DND-41 (cell line): ENCODE measurements around the gene SLC4A9.

Source experiments
- ATAC-seq: fragments of 200-7000 bp; cut with Tn5 transposase; 3 replicates; pipeline ENCODE4 v1.9.1; 2021; ENCODE audit warnings: low read depth; ENCODE audit not compliant: insufficient read depth
- DNase-seq: peaks from one replicate; pipeline ENCODE4 v3.0.0-alpha.2; 2020
- H2AFZ ChIP-seq: 2 replicates; pipeline ENCODE4 v1.6.0; 2012; ENCODE audit warnings: low read depth, low read length
- H3K27ac ChIP-seq: 2 replicates; pipeline ENCODE4 v1.5.1; 2012; ENCODE audit warnings: low read length, inconsistent platforms
- H3K27me3 ChIP-seq: fragments of 200-600 bp; sonication (generic); 2 replicates; pipeline ENCODE4 v1.6.0; 2012; ENCODE audit warnings: low read length, mild to moderate bottlenecking, inconsistent platforms; ENCODE audit not compliant: insufficient read depth, poor library complexity
- H3K36me3 ChIP-seq: 2 replicates; pipeline ENCODE4 v1.5.1; 2012; ENCODE audit warnings: low read length, inconsistent platforms; ENCODE audit not compliant: insufficient read depth
- H3K4me1 ChIP-seq: 2 replicates; pipeline ENCODE4 v1.5.1; 2012; ENCODE audit warnings: mild to moderate bottlenecking, low read length; ENCODE audit not compliant: insufficient read depth
- H3K4me2 ChIP-seq: 2 replicates; pipeline ENCODE4 v1.6.0; 2012; ENCODE audit warnings: mild to moderate bottlenecking, moderate library complexity, low read length, inconsistent platforms; ENCODE audit not compliant: insufficient read depth
- H3K4me3 ChIP-seq, 2 experiments: fragments of 200-600 bp in 1 of 2; shearing (Covaris generic) in 1 of 2; 2 replicates each; pipeline ENCODE4 v1.5.1; 2012 to 2016; ENCODE audit warnings: inconsistent platforms in 2 of 2, low read length in 2 of 2, mild to moderate bottlenecking in 2 of 2, low read depth in 1 of 2, moderate library complexity in 1 of 2
- H3K79me2 ChIP-seq: 2 replicates; pipeline ENCODE4 v1.6.0; 2012; ENCODE audit warnings: low read length, inconsistent platforms; ENCODE audit not compliant: insufficient read depth
- H3K9ac ChIP-seq: 2 replicates; pipeline ENCODE4 v1.6.0; 2012; ENCODE audit warnings: low read depth, mild to moderate bottlenecking, inconsistent platforms, low read length, moderate library complexity
- H3K9me3 ChIP-seq: 2 replicates; pipeline ENCODE4 v1.5.1; 2012; ENCODE audit warnings: low read length, moderate library complexity, mild to moderate bottlenecking, inconsistent platforms; ENCODE audit not compliant: insufficient read depth, severe bottlenecking
- H4K20me1 ChIP-seq: 2 replicates; pipeline ENCODE4 v1.6.0; 2012; ENCODE audit warnings: low read length; ENCODE audit not compliant: insufficient read depth
- EZH2 ChIP-seq: IDR thresholded peaks from 3 replicates; pipeline ENCODE4 v1.6.1; 2012; ENCODE audit warnings: borderline replicate concordance, low read depth, mild to moderate bottlenecking, moderate library complexity, low read length, inconsistent platforms; ENCODE audit not compliant: severe bottlenecking
- TF ChIP-seq, protein P1 (sequence below): IDR thresholded peaks from 2 replicates; pipeline ENCODE4 v1.5.1; 2012; ENCODE audit warnings: borderline replicate concordance, low read length, moderate library complexity, mild to moderate bottlenecking; ENCODE audit not compliant: poor library complexity, severe bottlenecking; ENCODE audit errors: extremely low read depth

Gene SLC4A9

DNA sequence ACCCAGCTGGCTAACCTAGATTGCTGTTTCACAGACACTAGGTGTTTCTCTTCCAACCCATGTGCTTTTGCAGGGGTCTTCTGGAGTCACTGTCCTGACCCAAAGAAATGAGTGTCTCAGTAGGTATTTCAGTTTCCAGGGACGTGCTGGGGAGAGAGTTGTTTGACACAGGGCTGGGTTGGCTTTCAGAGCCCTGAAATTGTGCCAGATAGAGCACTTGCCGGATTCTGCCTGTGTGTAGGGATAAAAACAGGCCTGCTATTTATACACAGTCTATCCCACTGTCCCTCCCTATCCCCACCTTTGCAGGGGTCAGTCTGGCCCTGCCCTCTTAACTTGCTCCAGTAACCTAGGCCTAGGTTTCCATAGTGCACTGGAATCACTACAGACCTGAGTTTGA is 12.6 kb upstream of the SLC4A9 start:
- Histone ChIP-seq H3K27ac (no peak overlapping the region), H3K79me2 (no peaks in the 10 kb centered on the region), H3K4me3 (no peak overlapping the region), H3K9ac (no peak overlapping the region), H3K4me2 (no peak overlapping the region; the same call in 1 of the 2 replicates), H3K4me1 (peaks cover 35% of the 10 kb centered on the region), H3K27me3 (peaks cover 33% of the 10 kb centered on the region), H3K36me3 (no peaks in the 10 kb centered on the region), H3K9me3 (no peaks in the 10 kb centered on the region), H4K20me1 (0 out of 2 replicates have a peak, but pooled peaks cover 3% of the 10 kb centered on the region), H2AFZ (no peak overlapping the region)
- TF ChIP-seq, protein P1, sequence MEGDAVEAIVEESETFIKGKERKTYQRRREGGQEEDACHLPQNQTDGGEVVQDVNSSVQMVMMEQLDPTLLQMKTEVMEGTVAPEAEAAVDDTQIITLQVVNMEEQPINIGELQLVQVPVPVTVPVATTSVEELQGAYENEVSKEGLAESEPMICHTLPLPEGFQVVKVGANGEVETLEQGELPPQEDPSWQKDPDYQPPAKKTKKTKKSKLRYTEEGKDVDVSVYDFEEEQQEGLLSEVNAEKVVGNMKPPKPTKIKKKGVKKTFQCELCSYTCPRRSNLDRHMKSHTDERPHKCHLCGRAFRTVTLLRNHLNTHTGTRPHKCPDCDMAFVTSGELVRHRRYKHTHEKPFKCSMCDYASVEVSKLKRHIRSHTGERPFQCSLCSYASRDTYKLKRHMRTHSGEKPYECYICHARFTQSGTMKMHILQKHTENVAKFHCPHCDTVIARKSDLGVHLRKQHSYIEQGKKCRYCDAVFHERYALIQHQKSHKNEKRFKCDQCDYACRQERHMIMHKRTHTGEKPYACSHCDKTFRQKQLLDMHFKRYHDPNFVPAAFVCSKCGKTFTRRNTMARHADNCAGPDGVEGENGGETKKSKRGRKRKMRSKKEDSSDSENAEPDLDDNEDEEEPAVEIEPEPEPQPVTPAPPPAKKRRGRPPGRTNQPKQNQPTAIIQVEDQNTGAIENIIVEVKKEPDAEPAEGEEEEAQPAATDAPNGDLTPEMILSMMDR: no peak
- TF ChIP-seq EZH2: no peak
- ATAC-seq: no peak
- no peak for DNase-seq

DNA sequence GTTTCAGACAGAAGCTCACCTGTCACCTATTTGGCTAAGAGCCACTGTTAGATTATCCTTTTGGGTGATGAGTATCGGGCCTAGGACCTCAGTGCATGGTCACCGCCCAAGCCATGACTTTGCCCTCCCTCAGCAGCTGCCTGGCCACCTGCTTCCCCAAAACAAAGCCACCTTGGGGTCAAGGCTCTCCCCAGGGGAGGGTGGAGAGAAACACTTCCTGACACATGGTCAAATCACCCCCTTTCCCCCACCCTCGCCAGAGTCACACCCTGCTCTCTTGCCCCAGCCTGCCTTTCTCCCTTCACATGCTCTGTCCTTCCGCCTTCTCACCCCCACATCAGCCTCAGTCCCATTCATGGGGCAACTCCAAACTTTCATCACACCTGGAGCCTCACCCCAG is 11.9 kb upstream of the SLC4A9 start:
- DNase-seq (no peak), ATAC-seq (no peak)
- Histone ChIP-seq H3K4me2 (no peak overlapping the region), H2AFZ (no peak overlapping the region), H3K4me1 (peaks cover 27% of the 10 kb centered on the region), H3K4me3 (no peak overlapping the region), H3K36me3 (no peaks in the 10 kb centered on the region), H4K20me1 (0 out of 2 replicates have a peak, but pooled peaks cover 3% of the 10 kb centered on the region), H3K27me3 (peaks cover 33% of the 10 kb centered on the region), H3K27ac (no peak overlapping the region), H3K9ac (no peak overlapping the region), H3K79me2 (no peaks in the 10 kb centered on the region), H3K9me3 (no peaks in the 10 kb centered on the region)
- no peak for TF ChIP-seq EZH2
- TF ChIP-seq, protein P1: no peak

DNA sequence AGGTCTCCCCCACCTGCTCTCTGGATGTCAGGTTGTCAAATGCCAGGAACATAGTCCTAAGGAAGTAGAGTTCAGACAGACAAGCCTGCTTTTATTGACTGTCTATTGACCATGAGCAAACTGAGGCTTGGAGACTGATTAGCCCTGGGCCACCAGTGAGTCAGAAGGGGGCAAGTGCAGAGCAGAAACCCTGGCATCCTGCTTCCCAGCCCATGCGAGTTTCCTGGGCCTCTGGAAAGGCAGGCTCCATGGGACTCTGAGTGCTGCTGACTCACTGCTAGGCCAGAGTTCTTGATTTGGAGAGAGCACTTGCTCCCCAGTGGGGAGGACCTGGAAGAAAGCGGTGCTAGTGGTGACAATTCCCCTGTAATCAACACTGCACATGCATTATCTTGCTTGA is 10.8 kb upstream of the SLC4A9 start:
- no peak for TF ChIP-seq EZH2
- TF ChIP-seq, protein P1: no peak
- no peak overlapping the region for H3K4me2 ChIP-seq
- peaks cover 22% of the 10 kb centered on the region for H3K4me1 ChIP-seq

More for the DNA sequence above, 10.8 kb upstream of the SLC4A9 start:
- no peak overlapping the region for H3K9ac ChIP-seq
- H2AFZ ChIP-seq: no peak overlapping the region
- no peaks in the 10 kb centered on the region for H3K79me2 ChIP-seq
- H3K9me3 ChIP-seq: no peaks in the 10 kb centered on the region
- ATAC-seq (no peak), DNase-seq (no peak)
- 0 out of 2 replicates have a peak, but pooled peaks cover 3% of the 10 kb centered on the region for H4K20me1 ChIP-seq
- H3K36me3 ChIP-seq: no peaks in the 10 kb centered on the region
- no peak overlapping the region for H3K27ac ChIP-seq
- peaks cover 33% of the 10 kb centered on the region for H3K27me3 ChIP-seq
- no peak overlapping the region for H3K4me3 ChIP-seq
